CD4-positive, alpha-beta T cell (primary cell): ENCODE measurements around the gene MYL10. TPM values are rescaled to one million over a fixed set of nuclear protein-coding genes. Genes with fewer than 3 reads are reported as not detected.

Source experiments
- ATAC-seq: fragments of 200-7000 bp; cut with Tn5 transposase; one replicate; pipeline ENCODE4 v1.10.0; 2022; ENCODE audit warnings: mild to moderate bottlenecking; ENCODE audit not compliant: poor library complexity
- CTCF ChIA-PET: fragments of 350-600 bp; sonication (Branson Sonifier 250); formaldehyde crosslinking; loops from one replicate; lab custom pipeline; 2021; ENCODE audit warnings: antibody characterized with exemption, inconsistent platforms; lab: Charles Lee
- POLR2A ChIA-PET: fragments of 350-600 bp; sonication (Branson Sonifier 250); formaldehyde crosslinking; loops from one replicate; lab custom pipeline; 2021; ENCODE audit warnings: antibody characterized with exemption, inconsistent platforms; lab: Charles Lee
- DNase-seq, 14 experiments: peaks; one replicate each; pipeline ENCODE4 v3.0.0-alpha.2; 2013 to 2020; ENCODE audit warnings: mixed read lengths in 2 of 14
- H3K27ac ChIP-seq, 2 donors: one replicate each; pipeline versions ENCODE4 v1.5.1 to v1.7.0; 2013; ENCODE audit warnings: low read length in 2 of 2, low read depth in 1 of 2, mild to moderate bottlenecking in 1 of 2
- H3K27me3 ChIP-seq, 2 experiments: 1 replicate in 1 of 2; 2 replicates in 1 of 2; pipeline versions ENCODE4 v1.6.1 to v1.7.0; 2013; ENCODE audit warnings: low read length in 2 of 2, control low read depth in 1 of 2, mild to moderate bottlenecking in 1 of 2, moderate library complexity in 1 of 2; ENCODE audit not compliant: insufficient read depth in 2 of 2, control insufficient read depth in 1 of 2
- H3K36me3 ChIP-seq: one replicate; pipeline ENCODE4 v1.6.1; 2013; ENCODE audit warnings: low read length, control low read depth; ENCODE audit not compliant: insufficient read depth
- H3K4me1 ChIP-seq: one replicate; pipeline ENCODE4 v1.6.1; 2013; ENCODE audit warnings: low read length, control low read depth; ENCODE audit not compliant: insufficient read depth
- H3K4me3 ChIP-seq: one replicate; pipeline ENCODE4 v1.5.1; 2013; ENCODE audit warnings: mild to moderate bottlenecking, low read length, moderate library complexity
- H3K9me3 ChIP-seq, 2 experiments: 1 replicate in 1 of 2; 2 replicates in 1 of 2; pipeline versions ENCODE4 v1.6.1 to v1.7.0; 2013; ENCODE audit warnings: low read length in 2 of 2, mild to moderate bottlenecking in 2 of 2, control low read depth in 1 of 2, moderate library complexity in 1 of 2; ENCODE audit not compliant: control insufficient read depth in 1 of 2, insufficient read depth in 1 of 2
- H3K27ac Mint-ChIP-seq: one replicate; pipeline ENCODE4 v1.8.0; 2020; ENCODE audit warnings: mixed read lengths
- H3K27me3 Mint-ChIP-seq: one replicate; pipeline ENCODE4 v1.8.0; 2021; ENCODE audit warnings: mixed read lengths
- H3K36me3 Mint-ChIP-seq: one replicate; pipeline ENCODE4 v1.8.0; 2021; ENCODE audit warnings: low read depth, mixed read lengths
- H3K4me1 Mint-ChIP-seq: one replicate; pipeline ENCODE4 v1.8.0; 2021; ENCODE audit warnings: low read depth, mixed read lengths
- H3K4me3 Mint-ChIP-seq: one replicate; pipeline ENCODE4 v1.8.0; 2020; ENCODE audit warnings: mild to moderate bottlenecking, mixed read lengths
- H3K9me3 Mint-ChIP-seq: one replicate; pipeline ENCODE4 v1.8.0; 2020; ENCODE audit warnings: mixed read lengths
- intact Hi-C, 2 experiments: fragments of 100-400 bp; cut with DNase I in 1 of 2; cut with micrococcal nuclease in 1 of 2; formaldehyde crosslinking; loops; one replicate each; pipeline versions ENCODE4 v1.15.1 to v1.9.0; 2023 to 2025; cut with DNase I, micrococcal nuclease
- total RNA-seq, 174 experiments: library from RNA in 2 of 174; stranded (reverse) in 2 of 174; gene quantifications; one replicate each; pipeline ENCODE4 v1.2.3 and lab custom pipeline; 2021 to 2026
- TF ChIP-seq, protein P1 (sequence below): fragments of 200-600 bp; IDR thresholded peaks from one replicate; pipeline ENCODE4 v1.8.0; 2022; ENCODE audit warnings: antibody characterized with exemption, mild to moderate bottlenecking

MYL10 gene
- total RNA-seq, 2 experiments from 2014 or later: not detected

DNA sequence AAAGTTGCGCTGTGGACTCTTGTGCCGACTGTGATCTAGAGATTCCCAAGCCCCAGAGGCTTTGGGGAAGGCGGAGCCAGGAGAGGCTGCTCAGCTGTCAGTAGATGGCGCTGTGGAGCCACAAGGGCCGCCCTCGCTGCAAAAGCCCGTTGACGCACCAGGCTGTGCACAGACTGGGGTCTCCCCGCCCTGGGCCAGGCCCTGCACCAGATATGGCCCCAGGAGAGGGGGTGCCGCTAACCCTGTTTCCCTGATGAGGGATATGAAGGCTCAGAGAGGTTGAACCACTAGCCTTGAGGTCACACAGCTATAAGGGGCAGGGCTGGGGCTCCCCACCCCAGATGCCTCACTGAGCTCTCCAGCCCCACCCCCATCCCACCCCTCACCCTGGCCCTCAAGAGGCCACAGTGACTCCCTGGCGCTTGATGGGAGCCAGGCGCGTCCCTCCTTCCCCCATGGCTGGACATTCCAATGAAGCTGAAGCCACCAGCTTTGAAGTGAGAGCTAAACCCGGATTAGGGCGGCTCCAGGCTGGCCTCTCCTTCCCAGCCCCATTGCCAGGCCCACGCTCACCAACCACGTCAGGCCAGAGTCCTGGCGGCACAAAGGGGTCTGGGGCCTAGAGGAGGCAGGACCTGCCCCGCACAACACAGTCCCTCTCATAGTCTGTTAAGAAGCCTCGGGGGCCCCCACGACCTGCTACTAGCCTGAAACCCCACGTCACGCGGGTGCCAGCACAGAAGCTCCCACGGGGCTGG, 26.4 kb downstream of the MYL10 start:
- no peak overlapping the region for H3K27ac Mint-ChIP-seq
- no peaks in the 10 kb centered on the region for H3K36me3 Mint-ChIP-seq
- DNase-seq (peak; percentile 48 to 81 (median 58)), ATAC-seq (peak; percentile 69)
- peaks cover 4% of the 10 kb centered on the region for H3K27me3 Mint-ChIP-seq
- no peak overlapping the region for H3K4me3 ChIP-seq
- H3K4me3 Mint-ChIP-seq: no peak overlapping the region
- H3K9me3 ChIP-seq: no peaks in the 10 kb centered on the region
- H3K9me3 Mint-ChIP-seq: no peaks in the 10 kb centered on the region
- H3K4me1 Mint-ChIP-seq: no peaks in the 10 kb centered on the region
- H3K27me3 ChIP-seq: no peaks in the 10 kb centered on the region
- ChIA-PET POLR2A (no interaction called here), CTCF (interaction anchor here (0.5 to 0.8 kb wide), 3 partner anchors 9 to 655 kb away, joined by 3 to 4 read pairs (median 4); no protein-coding TSS in a partner anchor)
- peaks cover 5% of the 10 kb centered on the region for H3K4me1 ChIP-seq
- no peaks in the 10 kb centered on the region for H3K36me3 ChIP-seq
- TF ChIP-seq, protein P1, sequence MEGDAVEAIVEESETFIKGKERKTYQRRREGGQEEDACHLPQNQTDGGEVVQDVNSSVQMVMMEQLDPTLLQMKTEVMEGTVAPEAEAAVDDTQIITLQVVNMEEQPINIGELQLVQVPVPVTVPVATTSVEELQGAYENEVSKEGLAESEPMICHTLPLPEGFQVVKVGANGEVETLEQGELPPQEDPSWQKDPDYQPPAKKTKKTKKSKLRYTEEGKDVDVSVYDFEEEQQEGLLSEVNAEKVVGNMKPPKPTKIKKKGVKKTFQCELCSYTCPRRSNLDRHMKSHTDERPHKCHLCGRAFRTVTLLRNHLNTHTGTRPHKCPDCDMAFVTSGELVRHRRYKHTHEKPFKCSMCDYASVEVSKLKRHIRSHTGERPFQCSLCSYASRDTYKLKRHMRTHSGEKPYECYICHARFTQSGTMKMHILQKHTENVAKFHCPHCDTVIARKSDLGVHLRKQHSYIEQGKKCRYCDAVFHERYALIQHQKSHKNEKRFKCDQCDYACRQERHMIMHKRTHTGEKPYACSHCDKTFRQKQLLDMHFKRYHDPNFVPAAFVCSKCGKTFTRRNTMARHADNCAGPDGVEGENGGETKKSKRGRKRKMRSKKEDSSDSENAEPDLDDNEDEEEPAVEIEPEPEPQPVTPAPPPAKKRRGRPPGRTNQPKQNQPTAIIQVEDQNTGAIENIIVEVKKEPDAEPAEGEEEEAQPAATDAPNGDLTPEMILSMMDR: peak; percentile 75
- intact Hi-C loops: loop anchor here (1.0 kb wide), 2 partner anchors 634 to 670 kb away; no protein-coding TSS in a partner anchor
- no peak overlapping the region for H3K27ac ChIP-seq

DNA sequence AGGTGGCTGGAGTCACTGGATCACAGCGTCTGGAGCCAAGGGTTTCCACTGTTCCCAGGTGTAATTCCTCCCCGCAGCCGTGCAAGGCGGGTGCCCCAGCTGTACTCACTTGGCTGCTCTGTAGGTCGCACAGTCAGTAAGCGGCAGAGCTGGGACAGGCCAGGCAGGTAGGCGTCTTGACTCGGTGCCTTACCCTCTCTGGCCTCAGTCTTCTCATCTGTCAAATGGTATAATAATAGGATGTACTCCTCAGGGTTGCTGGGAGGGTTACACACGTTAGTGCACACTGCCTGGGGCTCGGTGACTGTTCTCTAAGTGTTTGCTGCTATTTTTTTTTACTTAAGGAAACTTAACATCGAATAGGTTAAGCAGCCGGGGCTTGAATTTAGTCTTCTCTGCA, 27.0 kb downstream of the MYL10 start:
- H3K36me3 ChIP-seq: no peaks in the 10 kb centered on the region
- ChIA-PET CTCF (interaction anchor here (0.5 to 0.8 kb wide), 3 partner anchors 9 to 655 kb away, joined by 3 to 4 read pairs (median 4); no protein-coding TSS in a partner anchor), POLR2A (no interaction called here)
- Mint-ChIP-seq H3K36me3 (no peaks in the 10 kb centered on the region), H3K4me1 (no peaks in the 10 kb centered on the region), H3K27ac (no peak overlapping the region), H3K4me3 (no peak overlapping the region), H3K9me3 (no peaks in the 10 kb centered on the region), H3K27me3 (peaks cover 4% of the 10 kb centered on the region)
- H3K9me3 ChIP-seq: no peaks in the 10 kb centered on the region
- H3K4me1 ChIP-seq: peaks cover 5% of the 10 kb centered on the region
- H3K27ac ChIP-seq: no peak overlapping the region
- intact Hi-C loops: loop anchor here (1.0 kb wide), 2 partner anchors 634 to 670 kb away; no protein-coding TSS in a partner anchor
- no peak for ATAC-seq
- H3K27me3 ChIP-seq: no peaks in the 10 kb centered on the region
- no peak for DNase-seq
- TF ChIP-seq, protein P1: no peak
- H3K4me3 ChIP-seq: no peak overlapping the region

DNA sequence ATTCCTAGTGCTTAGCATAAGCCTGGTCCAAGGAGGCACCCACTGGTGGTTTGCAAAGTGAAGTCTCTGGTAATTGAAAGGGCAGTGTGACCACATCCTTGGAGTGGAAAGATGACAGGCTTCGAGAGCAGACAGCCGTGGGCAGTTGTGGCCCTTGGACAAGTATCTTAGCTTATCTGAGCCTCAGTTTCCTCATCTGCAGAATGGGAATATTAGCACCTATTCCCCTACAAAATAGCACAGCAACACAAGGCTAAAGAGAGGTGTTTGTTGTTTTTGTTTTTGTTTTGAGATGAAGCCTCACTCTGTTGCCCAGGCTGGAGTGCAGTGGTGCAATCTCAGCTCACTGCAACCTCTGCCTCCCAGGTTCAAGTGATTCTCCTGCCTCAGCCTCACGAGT, 29.3 kb downstream of the MYL10 start:
- ATAC-seq: no peak
- Mint-ChIP-seq H3K36me3 (no peaks in the 10 kb centered on the region), H3K9me3 (no peaks in the 10 kb centered on the region), H3K4me3 (no peak overlapping the region), H3K4me1 (no peaks in the 10 kb centered on the region), H3K27ac (no peak overlapping the region), H3K27me3 (peaks cover 4% of the 10 kb centered on the region)
- intact Hi-C loops: no loop called here
- TF ChIP-seq, protein P1: no peak
- H3K9me3 ChIP-seq: no peaks in the 10 kb centered on the region
- H3K27ac ChIP-seq: no peak overlapping the region
- ChIA-PET CTCF (no interaction called here), POLR2A (no interaction called here)
- peaks cover 5% of the 10 kb centered on the region for H3K4me1 ChIP-seq
- no peak overlapping the region for H3K4me3 ChIP-seq
- H3K36me3 ChIP-seq: no peaks in the 10 kb centered on the region
- H3K27me3 ChIP-seq: no peaks in the 10 kb centered on the region
- DNase-seq: no peak
